Aorta (tissue), 5 donors: ENCODE data around the gene RSPH1. TPM values are rescaled to one million over a fixed set of nuclear protein-coding genes. Genes with fewer than 3 reads are reported as not detected.

ENCODE experiments used
- ATAC-seq: fragments of 200-7000 bp; cut with Tn5 transposase; one replicate; pipeline ENCODE4 v1.9.1; 2022; ENCODE audit warnings: moderate library complexity; ENCODE audit not compliant: low FRiP score
- DNase-seq, 2 donors: peaks; one replicate each; pipeline ENCODE4 v3.0.0-alpha.2; 2020
- H3K27ac ChIP-seq, 2 donors: one replicate each; pipeline ENCODE4 v1.5.1; 2013; ENCODE audit warnings: low read length in 2 of 2, mild to moderate bottlenecking in 2 of 2, moderate library complexity in 2 of 2, control low read depth in 1 of 2, inconsistent platforms in 1 of 2, low read depth in 1 of 2
- H3K27me3 ChIP-seq, 2 donors: one replicate each; pipeline ENCODE4 v1.6.1; 2013; ENCODE audit warnings: control low read depth in 1 of 2, low read length in 1 of 2, mild to moderate bottlenecking in 1 of 2, moderate library complexity in 1 of 2; ENCODE audit not compliant: insufficient read depth in 2 of 2, control insufficient read depth in 1 of 2
- H3K36me3 ChIP-seq, 2 donors: one replicate each; pipeline ENCODE4 v1.6.1; 2013; ENCODE audit warnings: control low read depth in 1 of 2, low read length in 1 of 2, mild to moderate bottlenecking in 1 of 2; ENCODE audit not compliant: insufficient read depth in 2 of 2, control insufficient read depth in 1 of 2
- H3K4me1 ChIP-seq, 2 donors: one replicate each; pipeline ENCODE4 v1.6.1; 2013; ENCODE audit warnings: low read length in 2 of 2, control low read depth in 1 of 2, mild to moderate bottlenecking in 1 of 2, moderate library complexity in 1 of 2; ENCODE audit not compliant: insufficient read depth in 2 of 2, control insufficient read depth in 1 of 2
- H3K4me3 ChIP-seq, 2 donors: one replicate each; pipeline ENCODE4 v1.5.1; 2013; ENCODE audit warnings: low read length in 2 of 2, control low read depth in 1 of 2, mild to moderate bottlenecking in 1 of 2
- H3K9me3 ChIP-seq: one replicate; pipeline ENCODE4 v1.6.1; 2013; ENCODE audit warnings: mild to moderate bottlenecking, low read length; ENCODE audit not compliant: control insufficient read depth
- WGBS, 2 donors: extraction: QIAGEN DNeasy Blood & Tissue Kit; methylation state at CpG; one replicate each; pipeline ENCODE4 v1.1.7; 2013; 5-methylcytosine and 5-hydroxymethylcytosine counted together
- intact Hi-C, 2 donors: fragments of 100-400 bp; cut with DNase I; formaldehyde crosslinking; loops; one replicate each; pipeline versions ENCODE4 v1.14.2 to v1.15.0; 2022
- polyA plus RNA-seq, 2 donors: library from polyadenylated mRNA; stranded (reverse); fragments of 200-250 nt; gene quantifications; one replicate each; pipeline ENCODE4 v1.2.3, GENCODE V29; 2013
- total RNA-seq, 2 donors: library from RNA; stranded (reverse); fragmentation: NEBNext Ultra II Directional; extraction: Animal tissue kit (Norgen Biotek cat#: 25700); gene quantifications; one replicate each; pipeline ENCODE4 v1.2.1, GENCODE V29; 2021
- donor health status: healthy with polysubstance abuse.
- donor health status: Bipolar disorder and iron deficiency.
- donor health status: DM: no; HTN: no; CAD: no.
- donor health status: DM: no; HTN: no; CAD: no.
- donor health status: DM: yes; HTN: yes; CAD: no.

RSPH1 gene
- total and polyA plus RNA-seq, 4 donors, result 0.18 to 1.6 (median 0.26) TPM; not detected in 1

DNA sequence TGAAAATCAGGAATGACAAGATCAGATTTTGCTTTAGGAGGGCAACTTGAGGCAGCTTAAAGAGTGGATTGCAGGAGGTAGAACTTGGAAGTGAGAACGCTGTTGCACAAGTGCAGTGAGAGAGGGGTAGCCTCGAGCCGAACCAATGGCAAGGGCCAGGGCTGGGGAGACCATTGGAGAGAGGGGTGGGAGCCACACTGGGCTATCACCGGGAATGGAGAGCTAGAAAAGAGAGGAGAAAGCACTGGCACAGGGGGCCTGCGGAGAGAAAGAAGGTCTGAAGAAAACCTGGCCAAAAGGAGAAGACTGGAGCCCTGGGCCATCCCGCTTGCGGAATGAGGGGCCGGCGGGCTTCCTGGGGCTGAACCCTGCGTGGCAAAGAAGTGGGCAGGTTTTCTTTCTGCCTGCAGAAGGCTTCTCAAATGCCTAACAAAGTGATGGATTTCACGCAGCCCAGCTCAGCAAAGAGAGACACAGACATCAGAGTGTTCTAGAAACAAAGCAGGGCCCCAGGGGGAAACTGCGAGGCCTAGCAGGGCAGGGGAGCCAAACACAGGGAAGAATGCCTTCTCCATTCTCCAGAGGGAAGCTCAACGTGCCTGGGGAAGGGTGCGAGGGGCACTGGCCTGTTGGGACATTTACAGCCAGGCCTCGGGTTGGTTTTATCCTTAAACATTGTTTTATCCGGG lies 16.5 kb upstream of the RSPH1 start:
- 93 to 96% methylated on average over 16 of the region's 16 CpGs for WGBS, 2 donors
- Histone ChIP-seq H3K9me3 (no peaks in the 10 kb centered on the region), H3K36me3 (no peaks in the 10 kb centered on the region), H3K4me3 (no peak overlapping the region), H3K27me3 (no peaks in the 10 kb centered on the region), H3K4me1 (no peaks in the 10 kb centered on the region), H3K27ac (no peak overlapping the region)
- no peak for ATAC-seq
- intact Hi-C loops, result no loop called here
- DNase-seq, result no peak

DNA sequence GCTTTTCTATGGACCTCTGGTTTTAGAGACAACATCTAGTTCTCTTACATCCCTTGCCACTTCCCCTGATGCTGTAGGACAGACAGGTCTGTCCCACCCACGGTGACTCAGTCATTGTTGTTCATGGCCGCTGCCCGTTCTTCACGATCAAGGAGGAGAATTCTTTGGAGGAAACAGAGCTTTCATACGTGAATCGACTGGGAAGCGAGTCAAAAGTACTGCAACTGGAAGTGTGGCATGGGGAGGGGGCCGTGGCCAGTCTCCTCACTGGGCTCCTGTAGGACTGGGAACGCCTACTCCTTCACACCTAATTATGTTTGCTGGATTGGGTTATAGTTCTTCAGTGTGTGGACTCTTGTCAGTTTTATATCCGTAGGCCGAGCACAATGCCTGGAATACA lies 13.2 kb upstream of the RSPH1 start:
- Histone ChIP-seq H3K4me1 (no peaks in the 10 kb centered on the region), H3K4me3 (no peak overlapping the region), H3K9me3 (no peaks in the 10 kb centered on the region), H3K27ac (no peak overlapping the region), H3K36me3 (no peaks in the 10 kb centered on the region), H3K27me3 (no peaks in the 10 kb centered on the region)
- 73 to 83% methylated on average over 11 of the region's 11 CpGs for WGBS, 2 donors
- intact Hi-C loops, result no loop called here
- no peak for DNase-seq
- ATAC-seq, result no peak

DNA sequence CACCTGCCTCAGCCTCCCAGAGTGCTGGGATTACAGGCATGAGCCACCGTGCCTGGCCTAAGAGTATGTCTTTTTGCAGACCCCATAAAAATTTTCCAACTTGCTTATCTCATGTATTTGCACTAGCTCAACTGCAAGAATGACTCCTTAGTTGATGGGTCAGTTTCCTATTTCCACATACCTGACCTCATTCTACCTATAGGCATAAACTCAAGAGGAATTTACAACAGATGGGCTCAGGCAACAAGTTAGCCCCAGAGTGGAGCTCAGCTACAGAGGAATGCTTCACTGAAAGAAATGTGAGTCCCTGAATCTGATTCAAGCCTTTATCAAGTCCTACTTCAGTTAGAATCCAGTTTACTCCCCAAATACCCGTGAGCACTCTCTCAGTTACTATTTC lies 12.3 kb upstream of the RSPH1 start:
- H3K27me3 ChIP-seq, result no peaks in the 10 kb centered on the region
- H3K27ac ChIP-seq, result no peak overlapping the region
- H3K4me3 ChIP-seq, result no peak overlapping the region
- H3K9me3 ChIP-seq, result no peaks in the 10 kb centered on the region
- no peaks in the 10 kb centered on the region for H3K36me3 ChIP-seq
- ATAC-seq (no peak), DNase-seq (no peak)
- 88 to 94% methylated on average over 2 of the region's 2 CpGs for WGBS, 2 donors
- intact Hi-C loops, result no loop called here
- no peaks in the 10 kb centered on the region for H3K4me1 ChIP-seq

DNA sequence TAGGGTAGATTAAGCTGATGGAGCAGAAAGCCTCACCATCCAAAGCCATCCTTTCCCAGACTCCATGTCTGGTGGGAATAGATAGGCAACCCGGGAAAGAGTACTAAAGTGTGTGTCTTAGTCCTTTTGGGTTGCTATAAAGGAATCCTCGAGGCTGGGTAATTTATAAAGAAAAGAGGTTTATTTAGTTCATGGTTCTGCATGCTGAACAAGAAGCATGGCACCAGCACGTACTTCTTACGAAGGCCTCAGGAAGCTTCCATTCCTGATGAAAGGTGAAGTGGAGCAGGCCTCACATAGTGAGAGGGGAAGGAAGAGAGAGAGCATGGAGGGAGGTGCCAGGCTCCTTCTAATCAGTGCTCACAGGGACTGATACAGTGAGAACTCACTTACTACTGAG lies 11.4 kb upstream of the RSPH1 start:
- intact Hi-C loops, result no loop called here
- Histone ChIP-seq H3K4me3 (no peak overlapping the region), H3K27ac (no peak overlapping the region), H3K4me1 (no peaks in the 10 kb centered on the region), H3K27me3 (no peaks in the 10 kb centered on the region), H3K9me3 (no peaks in the 10 kb centered on the region), H3K36me3 (no peaks in the 10 kb centered on the region)
- ATAC-seq (no peak), DNase-seq (no peak)
- WGBS, 2 donors, result 92 to 94% methylated on average over 4 of the region's 4 CpGs

DNA sequence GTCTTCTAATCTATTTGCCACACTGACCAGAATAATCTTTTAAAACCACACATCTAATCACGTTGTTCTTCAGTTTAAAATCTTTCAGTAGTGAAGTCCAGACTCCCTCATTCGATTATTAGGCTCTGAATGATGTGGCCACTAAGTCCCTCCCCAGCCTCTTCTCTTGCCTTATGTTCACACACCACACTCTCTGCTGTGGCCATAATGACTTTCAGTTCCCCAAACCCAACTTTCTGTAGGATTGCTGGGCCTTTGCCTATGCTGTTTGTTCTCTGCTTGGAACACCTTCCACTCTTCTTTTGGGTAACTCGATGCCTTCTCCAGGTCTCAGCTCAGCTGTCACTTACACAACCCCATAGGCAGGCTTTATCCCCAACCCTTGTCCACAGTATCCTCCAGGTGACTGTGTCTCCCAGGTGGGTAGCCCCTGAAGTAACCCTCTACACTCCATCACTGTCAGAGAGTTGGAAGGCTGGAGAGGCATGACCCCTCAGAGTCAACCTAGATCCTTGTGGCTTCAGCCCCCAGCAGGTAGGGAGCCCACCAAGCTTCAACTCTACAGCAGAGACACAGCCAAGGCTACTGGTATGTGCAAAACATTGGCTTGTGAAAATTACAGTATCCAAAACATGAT lies 9.2 kb upstream of the RSPH1 start:
- no peak for ATAC-seq
- intact Hi-C loops, result no loop called here

DNA sequence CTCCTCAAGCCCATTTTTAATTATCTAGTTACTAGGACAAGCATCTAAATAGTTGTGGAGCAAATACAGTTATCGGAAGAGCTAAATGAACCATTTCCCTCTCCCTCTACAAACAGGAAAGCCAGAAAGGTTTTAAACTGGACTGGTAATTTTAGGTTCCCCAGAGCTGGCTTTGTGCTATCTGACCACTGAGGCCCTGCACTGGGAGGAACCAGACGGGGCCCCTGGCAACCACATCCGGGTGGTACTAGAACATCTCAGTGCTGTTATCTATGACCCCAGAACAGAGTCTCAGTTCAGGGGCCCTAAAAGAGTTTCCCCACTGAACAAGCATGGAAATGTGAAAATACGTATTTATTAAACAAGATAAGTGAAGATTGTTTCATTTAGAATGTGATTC lies 7.7 kb upstream of the RSPH1 start:
- no peak overlapping the region for H3K27ac ChIP-seq
- H3K36me3 ChIP-seq, result no peaks in the 10 kb centered on the region
- ATAC-seq (no peak), DNase-seq (no peak)
- WGBS, 2 donors, result 83 to 88% methylated on average over 4 of the region's 4 CpGs
- H3K9me3 ChIP-seq, result no peaks in the 10 kb centered on the region
- H3K4me1 ChIP-seq, result no peaks in the 10 kb centered on the region
- H3K4me3 ChIP-seq, result no peak overlapping the region
- no peaks in the 10 kb centered on the region for H3K27me3 ChIP-seq
- intact Hi-C loops, result no loop called here

More for the DNA sequence above, 9.2 kb upstream of the RSPH1 start:
- Histone ChIP-seq H3K9me3 (no peaks in the 10 kb centered on the region), H3K4me3 (no peak overlapping the region), H3K27ac (no peak overlapping the region), H3K27me3 (no peaks in the 10 kb centered on the region), H3K36me3 (no peaks in the 10 kb centered on the region), H3K4me1 (no peaks in the 10 kb centered on the region)
- no peak for DNase-seq
- 72 to 76% methylated on average over 3 of the region's 3 CpGs for WGBS, 2 donors

DNA sequence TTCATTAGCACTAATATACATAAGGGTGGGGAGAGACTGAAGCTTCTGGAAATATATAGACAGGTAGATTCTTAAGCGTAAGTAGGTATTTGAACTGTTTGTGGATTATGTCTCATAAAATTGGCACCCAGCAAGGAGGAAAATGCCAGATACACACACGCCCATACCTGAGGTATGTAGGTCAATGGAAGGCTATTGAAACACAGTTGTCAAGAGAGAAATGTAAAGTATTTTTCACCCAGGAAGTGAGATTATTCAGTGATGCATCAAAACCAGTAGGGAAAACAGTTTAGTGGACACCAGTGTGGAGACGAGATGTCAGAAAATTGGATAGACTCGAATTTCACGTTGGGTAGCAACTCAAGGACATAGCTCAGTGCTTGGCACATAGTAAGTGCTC lies 4.7 kb upstream of the RSPH1 start:
- ATAC-seq (no peak), DNase-seq (no peak)
- Histone ChIP-seq H3K27ac (no peak overlapping the region), H3K4me3 (no peak overlapping the region), H3K27me3 (no peaks in the 10 kb centered on the region), H3K4me1 (no peaks in the 10 kb centered on the region), H3K36me3 (no peaks in the 10 kb centered on the region), H3K9me3 (no peaks in the 10 kb centered on the region)
- intact Hi-C loops, result no loop called here
- 78 to 79% methylated on average over 5 of the region's 5 CpGs for WGBS, 2 donors

DNA sequence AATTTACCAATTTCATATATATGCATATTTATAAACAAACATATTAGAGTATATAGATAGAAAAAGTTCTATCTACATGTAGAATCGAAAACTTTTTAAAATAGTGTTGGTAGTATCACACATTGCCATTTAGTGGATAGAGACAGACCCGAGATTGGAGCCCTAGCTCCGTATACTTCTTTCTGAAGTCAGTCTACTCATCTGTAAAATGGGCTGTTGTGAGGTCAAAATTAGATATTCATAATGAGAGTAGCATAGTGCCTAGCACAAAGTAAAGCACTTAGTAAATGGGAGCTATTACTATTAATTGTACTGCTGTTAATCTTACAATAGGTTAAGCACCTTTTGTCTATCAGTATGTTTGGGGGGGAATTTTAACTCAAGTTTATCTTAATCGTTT lies 4.2 kb upstream of the RSPH1 start:
- Histone ChIP-seq H3K4me1 (no peaks in the 10 kb centered on the region), H3K27ac (no peak overlapping the region), H3K4me3 (no peak overlapping the region), H3K27me3 (no peaks in the 10 kb centered on the region), H3K9me3 (no peaks in the 10 kb centered on the region), H3K36me3 (no peaks in the 10 kb centered on the region)
- DNase-seq (no peak), ATAC-seq (no peak)
- intact Hi-C loops, result no loop called here
- WGBS, 2 donors, result 91 to 93% methylated on average over 4 of the region's 4 CpGs

DNA sequence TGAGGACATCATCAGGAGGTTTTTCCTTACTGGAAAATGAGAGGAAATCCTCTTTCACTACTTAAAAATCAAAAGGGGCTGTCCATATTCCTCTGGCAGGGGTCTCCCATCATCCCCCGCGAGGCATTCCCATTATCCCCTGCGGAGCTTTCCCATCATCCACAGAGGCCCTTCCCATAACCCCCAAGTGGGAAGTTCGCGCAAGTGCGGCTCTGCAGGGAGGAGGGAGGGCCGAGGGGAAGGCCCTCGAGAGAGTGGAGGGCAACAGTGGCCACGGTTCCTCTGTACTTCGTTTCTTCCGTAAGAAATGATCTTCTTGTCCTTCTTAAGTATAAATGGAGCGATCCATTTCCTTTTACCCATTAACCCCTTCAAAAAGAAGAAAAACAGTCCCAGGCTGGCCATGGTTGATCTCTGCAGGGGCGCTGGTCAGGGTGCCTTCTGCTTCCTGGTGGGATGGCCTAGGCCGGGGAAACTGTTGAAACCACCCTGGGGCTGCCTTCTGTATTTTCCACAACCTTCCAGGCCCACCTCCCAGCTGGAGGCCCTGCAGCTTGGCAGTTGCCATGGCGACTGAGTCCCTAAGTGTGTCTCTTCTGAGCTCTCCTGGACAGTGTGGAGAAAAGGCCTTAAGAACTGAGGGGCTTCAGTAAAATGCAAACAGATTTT lies 3.6 kb upstream of the RSPH1 start:
- WGBS, 2 donors, result 81 to 85% methylated on average over 15 of the region's 15 CpGs
- Histone ChIP-seq H3K36me3 (no peaks in the 10 kb centered on the region), H3K4me1 (no peaks in the 10 kb centered on the region), H3K27me3 (no peaks in the 10 kb centered on the region), H3K27ac (no peak overlapping the region), H3K4me3 (no peak overlapping the region), H3K9me3 (no peaks in the 10 kb centered on the region)
- DNase-seq (no peak), ATAC-seq (no peak)
- intact Hi-C loops, result no loop called here
